Ectodermal cell (in vitro differentiated cells): ENCODE measurements around the gene MEGF8.

Experiments
- H3K27ac ChIP-seq: 2 replicates; pipeline ENCODE4 v1.7.0; 2013; ENCODE audit warnings: mild to moderate bottlenecking, low read depth, low read length; ENCODE audit not compliant: insufficient read depth, poor library complexity, severe bottlenecking
- H3K27me3 ChIP-seq: 2 replicates; pipeline ENCODE4 v1.7.0; 2013; ENCODE audit warnings: mild to moderate bottlenecking, low read length; ENCODE audit not compliant: insufficient read depth, control insufficient read depth, poor library complexity, severe bottlenecking
- H3K36me3 ChIP-seq: one replicate; pipeline ENCODE4 v1.7.0; 2013; ENCODE audit warnings: low read length; ENCODE audit not compliant: control insufficient read depth, insufficient read depth
- H3K4me1 ChIP-seq: one replicate; pipeline ENCODE4 v1.7.0; 2013; ENCODE audit warnings: low read length; ENCODE audit not compliant: control insufficient read depth, insufficient read depth
- H3K4me3 ChIP-seq: 2 replicates; pipeline ENCODE4 v1.7.0; 2013; ENCODE audit warnings: low read depth, low read length, control low read depth; ENCODE audit not compliant: insufficient read depth
- H3K9me3 ChIP-seq: 2 replicates; pipeline ENCODE4 v1.7.0; 2013; ENCODE audit warnings: mild to moderate bottlenecking, low read length, moderate library complexity; ENCODE audit not compliant: control insufficient read depth
- WGBS, 2 experiments: methylation state at CpG; one replicate each; pipeline ENCODE4 v1.1.7; 2013; ENCODE audit warnings: missing lambda C conversion rate in 2 of 2; 5-methylcytosine and 5-hydroxymethylcytosine counted together

The MEGF8 gene

GRCh38 chr19:42292963-42293362 is 32.5 kb upstream of the MEGF8 start:
- no peak overlapping the region for H3K27ac ChIP-seq
- 92 to 93% methylated on average over 14 of the region's 14 CpGs for WGBS, 2 experiments
- H3K9me3 ChIP-seq, result no peaks in the 10 kb centered on the region
- no peak overlapping the region for H3K4me3 ChIP-seq
- no peaks in the 10 kb centered on the region for H3K27me3 ChIP-seq
- peaks cover 7% of the 10 kb centered on the region for H3K4me1 ChIP-seq
- H3K36me3 ChIP-seq, result peaks cover 56% of the 10 kb centered on the region

- H3K27ac ChIP-seq, result no peak overlapping the region
- peaks cover 7% of the 10 kb centered on the region for H3K4me1 ChIP-seq
- no peaks in the 10 kb centered on the region for H3K9me3 ChIP-seq
- peaks cover 50% of the 10 kb centered on the region for H3K36me3 ChIP-seq
- no peaks in the 10 kb centered on the region for H3K27me3 ChIP-seq
- H3K4me3 ChIP-seq, result no peak overlapping the region
- WGBS, 2 experiments, result 89 to 90% methylated on average over 17 of the region's 17 CpGs
Observed at GRCh38 chr19:42293540-42293939, 31.9 kb upstream of the MEGF8 start.

DNA sequence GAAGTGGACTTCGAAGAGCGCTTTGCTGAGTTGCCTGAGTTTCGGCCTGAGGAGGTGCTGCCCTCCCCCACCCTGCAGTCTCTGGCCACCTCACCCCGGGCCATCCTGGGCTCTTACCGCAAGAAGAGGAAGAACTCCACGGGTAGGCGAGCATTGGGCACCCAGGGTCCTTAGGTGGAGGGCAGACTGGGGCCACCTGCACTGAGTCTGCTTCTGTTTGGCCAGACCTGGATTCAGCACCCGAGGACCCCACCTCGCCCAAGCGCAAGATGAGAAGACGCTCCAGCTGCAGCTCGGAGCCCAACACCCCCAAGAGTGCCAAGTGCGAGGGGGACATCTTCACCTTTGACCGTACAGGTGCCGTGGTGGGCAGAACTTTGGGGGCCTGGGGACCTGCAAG is 31.5 kb upstream of the MEGF8 start:
- WGBS, 2 experiments, result 96% methylated on average over 15 of the region's 15 CpGs
- Histone ChIP-seq H3K27me3 (no peaks in the 10 kb centered on the region), H3K9me3 (no peaks in the 10 kb centered on the region), H3K27ac (no peak overlapping the region), H3K4me1 (peaks cover 7% of the 10 kb centered on the region), H3K36me3 (peaks cover 47% of the 10 kb centered on the region), H3K4me3 (no peak overlapping the region)

GRCh38 chr19:42294471-42295137 is 30.8 kb upstream of the MEGF8 start:
- WGBS, 2 experiments, result 93% methylated on average over 24 of the region's 24 CpGs
- Histone ChIP-seq H3K36me3 (peaks cover 40% of the 10 kb centered on the region), H3K4me1 (peaks cover 7% of the 10 kb centered on the region), H3K9me3 (no peaks in the 10 kb centered on the region), H3K27ac (no peak overlapping the region), H3K27me3 (no peaks in the 10 kb centered on the region), H3K4me3 (no peak overlapping the region)

DNA sequence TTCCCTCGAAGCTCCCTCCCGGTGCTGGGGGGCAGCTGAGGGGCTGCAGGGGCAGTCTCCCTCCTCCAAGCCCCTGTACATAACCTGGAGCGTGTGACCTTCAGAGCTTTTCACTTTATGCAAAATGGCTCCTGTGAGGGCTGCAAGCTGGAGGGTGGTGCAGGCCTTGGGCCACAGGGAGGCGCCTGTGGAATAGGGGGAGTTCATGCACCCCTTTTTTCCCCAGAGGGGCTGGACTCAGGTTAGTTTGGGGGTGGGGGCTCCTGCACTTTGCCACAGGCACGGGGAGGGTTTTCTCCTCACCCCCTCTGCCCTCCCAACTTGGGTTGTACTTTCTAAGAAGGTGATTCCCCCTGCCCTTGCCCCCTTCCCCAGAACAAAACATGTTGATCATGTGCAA is 30.1 kb upstream of the MEGF8 start:
- Histone ChIP-seq H3K9me3 (no peaks in the 10 kb centered on the region), H3K27me3 (no peaks in the 10 kb centered on the region), H3K4me3 (no peak overlapping the region), H3K27ac (no peak overlapping the region), H3K4me1 (peaks cover 7% of the 10 kb centered on the region), H3K36me3 (peaks cover 33% of the 10 kb centered on the region)
- WGBS, 2 experiments, result 86 to 87% methylated on average over 5 of the region's 5 CpGs

DNA sequence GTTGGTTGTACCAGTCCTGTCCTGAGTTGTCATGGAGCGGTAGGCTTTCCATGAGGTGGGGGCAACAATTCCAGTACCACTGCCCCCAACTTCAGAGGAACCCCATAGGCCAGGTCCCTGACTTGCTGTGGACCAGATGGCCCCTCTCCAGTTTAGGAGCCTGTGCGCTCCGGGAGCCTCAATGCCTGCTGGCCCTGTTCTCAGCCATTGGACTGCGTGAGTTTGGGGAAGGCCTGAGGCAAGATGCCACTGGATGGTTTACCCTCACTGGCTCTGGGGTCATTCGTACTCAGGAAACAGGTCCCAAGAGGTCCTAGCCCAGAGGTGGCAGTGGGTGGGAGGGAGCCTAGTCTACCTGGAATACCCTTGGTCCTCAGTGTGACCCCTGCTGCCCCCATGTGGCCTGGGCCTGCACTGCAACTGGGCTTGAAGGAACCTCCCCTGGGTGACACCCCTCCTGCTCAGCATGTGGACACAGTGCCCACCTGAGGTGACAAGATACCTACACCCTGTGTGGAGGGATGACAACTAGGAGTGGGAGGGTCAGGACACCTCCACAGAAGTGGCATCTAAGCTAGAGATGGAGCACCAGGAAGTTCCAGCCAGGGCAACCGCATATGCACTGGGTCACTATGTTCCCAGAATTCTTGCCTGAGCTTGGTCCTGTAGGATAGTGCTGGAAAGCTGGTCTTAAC is 29.5 kb upstream of the MEGF8 start:
- H3K9me3 ChIP-seq, result no peaks in the 10 kb centered on the region
- H3K27me3 ChIP-seq, result no peaks in the 10 kb centered on the region
- H3K4me1 ChIP-seq, result peaks cover 7% of the 10 kb centered on the region
- peaks cover 26% of the 10 kb centered on the region for H3K36me3 ChIP-seq
- 81 to 82% methylated on average over 6 of the region's 6 CpGs for WGBS, 2 experiments
- no peak overlapping the region for H3K4me3 ChIP-seq
- H3K27ac ChIP-seq, result no peak overlapping the region

- no peaks in the 10 kb centered on the region for H3K9me3 ChIP-seq
- H3K4me3 ChIP-seq, result no peak overlapping the region
- 94 to 96% methylated on average over 15 of the region's 15 CpGs for WGBS, 2 experiments
- no peak overlapping the region for H3K27ac ChIP-seq
- no peaks in the 10 kb centered on the region for H3K27me3 ChIP-seq
- H3K36me3 ChIP-seq, result peaks cover 17% of the 10 kb centered on the region
- H3K4me1 ChIP-seq, result peaks cover 6% of the 10 kb centered on the region
Observed at GRCh38 chr19:42297039-42297438, 28.4 kb upstream of the MEGF8 start.

DNA sequence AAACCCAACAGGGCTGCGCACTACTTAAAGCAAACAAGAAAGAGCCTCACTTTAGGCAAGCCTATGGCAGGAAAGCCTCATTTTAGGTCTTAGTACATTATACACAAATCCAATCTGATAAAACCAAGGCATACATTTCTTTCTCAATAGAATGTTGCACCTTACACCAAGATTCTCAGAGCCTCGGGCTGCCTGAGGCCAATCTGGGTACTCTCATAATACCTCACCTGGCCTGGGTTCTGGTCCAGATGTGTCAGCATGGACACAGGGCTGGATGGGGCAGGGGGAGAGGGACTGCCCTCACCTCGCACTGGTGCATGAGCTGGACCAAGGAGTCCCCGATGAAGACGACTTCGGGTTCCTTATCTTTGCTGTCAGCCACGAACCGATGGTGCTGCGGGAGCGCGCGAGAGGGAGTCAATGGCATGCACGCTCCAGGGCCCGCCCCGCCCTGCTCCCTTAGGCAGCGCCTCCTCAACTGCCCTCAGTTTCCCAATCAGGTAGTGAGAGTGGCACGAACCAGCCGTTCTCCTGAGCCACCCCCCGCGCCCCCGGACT is 23.7 kb upstream of the MEGF8 start, which contains the start of gene PRR19:
TSS of gene PRR19 (plus strand) at position 487 of the 558 bp plus-strand sequence. CDS start 7,453 bp downstream, outside the sequence.
- Histone ChIP-seq H3K4me1 (peaks cover 9% of the 10 kb centered on the region), H3K27me3 (no peaks in the 10 kb centered on the region), H3K4me3 (peak within 1 kb of the TSS; percentile 99), H3K36me3 (no peaks in the 10 kb centered on the region), H3K27ac (peak within 1 kb of the TSS; percentile 26), H3K9me3 (no peaks in the 10 kb centered on the region)
- 6 to 7% methylated on average over 21 of the region's 21 CpGs for WGBS, 2 experiments

- no peaks in the 10 kb centered on the region for H3K9me3 ChIP-seq
- no peak overlapping the region for H3K27ac ChIP-seq
- H3K36me3 ChIP-seq, result no peaks in the 10 kb centered on the region
- H3K4me3 ChIP-seq, result peak overlapping the region; percentile 99
- no peaks in the 10 kb centered on the region for H3K27me3 ChIP-seq
- 64 to 82% methylated on average over 6 to 11 of the region's 11 CpGs for WGBS, 2 experiments
- peaks cover 9% of the 10 kb centered on the region for H3K4me1 ChIP-seq
Observed at GRCh38 chr19:42303101-42303464, 22.4 kb upstream of the MEGF8 start.

- Histone ChIP-seq H3K4me3 (no peak overlapping the region), H3K27ac (no peak overlapping the region), H3K36me3 (no peaks in the 10 kb centered on the region), H3K4me1 (peaks cover 9% of the 10 kb centered on the region), H3K9me3 (no peaks in the 10 kb centered on the region), H3K27me3 (no peaks in the 10 kb centered on the region)
- 91 to 95% methylated on average over 8 of the region's 8 CpGs for WGBS, 2 experiments
Observed at GRCh38 chr19:42303876-42304275, 21.6 kb upstream of the MEGF8 start.
